ENCODE measurements around the gene ZNF106.
A peak's percentile ranks its signal among the peaks of the same experiment; 100 is the strongest.

Gene ZNF106

GRCh38 chr15:42404461-42405235 lies 86.3 kb downstream of the ZNF106 start:
- DNase-seq, result no peak

- no peak for DNase-seq
Measured at GRCh38 chr15:42403389-42403788, 87.6 kb downstream of the ZNF106 start.

GRCh38 chr15:42402455-42403205 lies 88.3 kb downstream of the ZNF106 start:
- DNase-seq, result no peak

- DNase-seq, result no peak
Measured at GRCh38 chr15:42401544-42402454, 89.1 kb downstream of the ZNF106 start.

- DNase-seq, result no peak
Measured at GRCh38 chr15:42395838-42396237, 95.1 kb downstream of the ZNF106 start.

- no peak for DNase-seq
Measured at GRCh38 chr15:42394106-42394505, 96.8 kb downstream of the ZNF106 start.

GRCh38 chr15:42392309-42393024 lies 98.5 kb downstream of the ZNF106 start:
- no peak for DNase-seq

GRCh38 chr15:42387603-42388002 lies 103.3 kb downstream of the ZNF106 start:
- DNase-seq, result no peak

- DNase-seq, result no peak
Measured at GRCh38 chr15:42385980-42386700, 104.8 kb downstream of the ZNF106 start.

- peak; percentile 1 for DNase-seq
Measured at GRCh38 chr15:42385206-42385979, 105.5 kb downstream of the ZNF106 start.

GRCh38 chr15:42384597-42384996 lies 106.3 kb downstream of the ZNF106 start:
- DNase-seq, result peak; percentile 59

GRCh38 chr15:42378011-42378410 lies 112.9 kb downstream of the ZNF106 start:
- DNase-seq, result no peak

GRCh38 chr15:42375941-42376340 lies 115.0 kb downstream of the ZNF106 start:
- DNase-seq, result peak; percentile 10

GRCh38 chr15:42375252-42375651 lies 115.7 kb downstream of the ZNF106 start:
- peak; percentile 42 for DNase-seq

- DNase-seq, result no peak
Measured at GRCh38 chr15:42374810-42375209, 116.1 kb downstream of the ZNF106 start.

- DNase-seq, result no peak
Measured at GRCh38 chr15:42373936-42374335, 117.0 kb downstream of the ZNF106 start.

- no peak for DNase-seq
Measured at GRCh38 chr15:42373274-42373673, 117.7 kb downstream of the ZNF106 start.

- DNase-seq, result no peak
Measured at GRCh38 chr15:42371096-42371495, 119.8 kb downstream of the ZNF106 start.

GRCh38 chr15:42368096-42368495 lies 122.8 kb downstream of the ZNF106 start:
- DNase-seq, result no peak

- no peak for DNase-seq
Measured at GRCh38 chr15:42367041-42367440, 123.9 kb downstream of the ZNF106 start.

All from DMS79 (cell line).